Neuron (in vitro differentiated cells): ENCODE results near the gene ZNF860.
A peak's percentile ranks its signal among the peaks of the same experiment; 100 is the strongest.

Experiments used
- H2AFZ ChIP-seq: one replicate; pipeline ENCODE4 v1.6.1; 2013; ENCODE audit warnings: low read depth, mild to moderate bottlenecking, inconsistent platforms, low read length, moderate library complexity
- H3K27me3 ChIP-seq: one replicate; pipeline ENCODE4 v1.6.1; 2013; ENCODE audit warnings: low read length; ENCODE audit not compliant: insufficient read depth
- H3K36me3 ChIP-seq: one replicate; pipeline ENCODE4 v1.6.1; 2013; ENCODE audit warnings: low read length; ENCODE audit not compliant: insufficient read depth
- H3K4me1 ChIP-seq: one replicate; pipeline ENCODE4 v1.6.1; 2013; ENCODE audit warnings: low read length; ENCODE audit not compliant: insufficient read depth
- H3K4me3 ChIP-seq: 2 replicates; pipeline ENCODE4 v1.5.1; 2013; ENCODE audit warnings: mild to moderate bottlenecking, low read length, moderate library complexity
- H3K9me3 ChIP-seq: one replicate; pipeline ENCODE4 v1.6.1; 2013; ENCODE audit warnings: low read length

Gene ZNF860

GRCh38 chr3:31968927-31969418 is 12.6 kb upstream of the ZNF860 start:
- Histone ChIP-seq H3K4me1 (no peaks in the 10 kb centered on the region), H3K9me3 (no peaks in the 10 kb centered on the region), H3K4me3 (no peak overlapping the region), H3K36me3 (no peaks in the 10 kb centered on the region), H3K27me3 (no peaks in the 10 kb centered on the region), H2AFZ (no peak overlapping the region)

- Histone ChIP-seq H3K27me3 (no peaks in the 10 kb centered on the region), H3K36me3 (no peaks in the 10 kb centered on the region)
Observed at GRCh38 chr3:31971607-31972006, 9.9 kb upstream of the ZNF860 start.

GRCh38 chr3:31973081-31973480 is 8.5 kb upstream of the ZNF860 start:
- no peaks in the 10 kb centered on the region for H3K36me3 ChIP-seq
- H3K27me3 ChIP-seq = no peaks in the 10 kb centered on the region
- no peaks in the 10 kb centered on the region for H3K4me1 ChIP-seq
- no peak overlapping the region for H2AFZ ChIP-seq
- H3K9me3 ChIP-seq = no peaks in the 10 kb centered on the region
- no peak overlapping the region for H3K4me3 ChIP-seq

More at GRCh38 chr3:31971607-31972006, 9.9 kb upstream of the ZNF860 start:
- no peak overlapping the region for H2AFZ ChIP-seq
- no peaks in the 10 kb centered on the region for H3K9me3 ChIP-seq
- no peaks in the 10 kb centered on the region for H3K4me1 ChIP-seq
- H3K4me3 ChIP-seq = no peak overlapping the region

- Histone ChIP-seq H3K27me3 (peaks cover 3% of the 10 kb centered on the region), H3K4me3 (no peak overlapping the region), H3K9me3 (no peaks in the 10 kb centered on the region), H3K36me3 (no peaks in the 10 kb centered on the region), H3K4me1 (no peaks in the 10 kb centered on the region), H2AFZ (no peak overlapping the region)
Observed at GRCh38 chr3:31973837-31974236, 7.7 kb upstream of the ZNF860 start.

- H3K9me3 ChIP-seq = no peaks in the 10 kb centered on the region
- H3K4me3 ChIP-seq = no peak overlapping the region
- no peak overlapping the region for H2AFZ ChIP-seq
- H3K36me3 ChIP-seq = no peaks in the 10 kb centered on the region
- H3K4me1 ChIP-seq = no peaks in the 10 kb centered on the region
- peaks cover 4% of the 10 kb centered on the region for H3K27me3 ChIP-seq
Observed at GRCh38 chr3:31974471-31974870, 7.1 kb upstream of the ZNF860 start.

- H3K9me3 ChIP-seq = no peaks in the 10 kb centered on the region
- no peak overlapping the region for H2AFZ ChIP-seq
- no peaks in the 10 kb centered on the region for H3K4me1 ChIP-seq
- H3K27me3 ChIP-seq = peaks cover 5% of the 10 kb centered on the region
- H3K36me3 ChIP-seq = no peaks in the 10 kb centered on the region
- H3K4me3 ChIP-seq = no peak overlapping the region
Observed at GRCh38 chr3:31974964-31975363, 6.6 kb upstream of the ZNF860 start.

GRCh38 chr3:31976302-31976701 is 5.2 kb upstream of the ZNF860 start:
- Histone ChIP-seq H3K4me1 (peaks cover 9% of the 10 kb centered on the region), H2AFZ (no peak overlapping the region), H3K9me3 (no peaks in the 10 kb centered on the region), H3K27me3 (peaks cover 16% of the 10 kb centered on the region), H3K36me3 (no peaks in the 10 kb centered on the region), H3K4me3 (no peak overlapping the region)

- H3K27me3 ChIP-seq = peaks cover 27% of the 10 kb centered on the region
- H3K36me3 ChIP-seq = no peaks in the 10 kb centered on the region
- no peaks in the 10 kb centered on the region for H3K9me3 ChIP-seq
- peaks cover 12% of the 10 kb centered on the region for H3K4me1 ChIP-seq
- no peak overlapping the region for H2AFZ ChIP-seq
- no peak overlapping the region for H3K4me3 ChIP-seq
Observed at GRCh38 chr3:31977736-31978135, 3.8 kb upstream of the ZNF860 start.

- Histone ChIP-seq H3K9me3 (no peaks in the 10 kb centered on the region), H3K27me3 (peaks cover 27% of the 10 kb centered on the region), H3K36me3 (no peaks in the 10 kb centered on the region), H3K4me3 (no peak overlapping the region), H2AFZ (no peak overlapping the region), H3K4me1 (peaks cover 12% of the 10 kb centered on the region)
Observed at GRCh38 chr3:31978553-31978952, 3.0 kb upstream of the ZNF860 start.

- peaks cover 12% of the 10 kb centered on the region for H3K4me1 ChIP-seq
- no peak overlapping the region for H3K4me3 ChIP-seq
Observed at GRCh38 chr3:31979001-31979697, 2.4 kb upstream of the ZNF860 start.

GRCh38 chr3:31980530-31981205 is 882 bp upstream of the ZNF860 start:
- Histone ChIP-seq H3K27me3 (peaks cover 27% of the 10 kb centered on the region), H3K36me3 (no peaks in the 10 kb centered on the region), H3K9me3 (no peaks in the 10 kb centered on the region), H3K4me3 (peak overlapping the region; percentile 51), H2AFZ (peak overlapping the region; percentile 98), H3K4me1 (peaks cover 12% of the 10 kb centered on the region)

More at GRCh38 chr3:31979001-31979697, 2.4 kb upstream of the ZNF860 start:
- Histone ChIP-seq H3K36me3 (no peaks in the 10 kb centered on the region), H3K27me3 (peaks cover 27% of the 10 kb centered on the region), H2AFZ (no peak overlapping the region), H3K9me3 (no peaks in the 10 kb centered on the region)

GRCh38 chr3:31984321-31984720 is 2.8 kb downstream of the ZNF860 start:
- Histone ChIP-seq H3K36me3 (no peaks in the 10 kb centered on the region), H3K9me3 (peaks cover 3% of the 10 kb centered on the region), H3K27me3 (peaks cover 23% of the 10 kb centered on the region)

GRCh38 chr3:31985831-31986230 is 4.3 kb downstream of the ZNF860 start:
- Histone ChIP-seq H3K9me3 (peaks cover 3% of the 10 kb centered on the region), H3K36me3 (no peaks in the 10 kb centered on the region), H3K27me3 (peaks cover 13% of the 10 kb centered on the region), H3K4me3 (no peak overlapping the region), H3K4me1 (peaks cover 5% of the 10 kb centered on the region), H2AFZ (no peak overlapping the region)

More at GRCh38 chr3:31984321-31984720, 2.8 kb downstream of the ZNF860 start:
- no peak overlapping the region for H2AFZ ChIP-seq
- no peak overlapping the region for H3K4me3 ChIP-seq
- H3K4me1 ChIP-seq = peaks cover 12% of the 10 kb centered on the region
